GM19351 (cell line): ENCODE measurements around the gene CAVIN2.

Experiments used
- ATAC-seq: cut with Tn5 transposase; IDR thresholded peaks from one replicate; pipeline ENCODE4 v1.9.1; 2021; ENCODE audit warnings: mild to moderate bottlenecking, moderate library complexity; ENCODE audit not compliant: unreplicated experiment

Gene CAVIN2

GRCh38 chr2:191846515-191847476 is at the start of gene CAVIN2:
Gene CAVIN2 (minus strand): TSS chr2:191847088. CDS start chr2:191846925, 163 bp downstream.
- peak; percentile 71 for ATAC-seq

GRCh38 chr2:191895743-191896142 is 48.9 kb upstream of the CAVIN2 start:
- ATAC-seq, result no peak

GRCh38 chr2:191895195-191895594 is 48.3 kb upstream of the CAVIN2 start:
- no peak for ATAC-seq

- peak; percentile 51 for ATAC-seq
These were observed 47.8 kb upstream of the CAVIN2 start for GRCh38 chr2:191894681-191895147.

GRCh38 chr2:191892391-191892790 is 45.5 kb upstream of the CAVIN2 start:
- no peak for ATAC-seq

- ATAC-seq, result no peak
These were observed 44.8 kb upstream of the CAVIN2 start for GRCh38 chr2:191891656-191892055.

- no peak for ATAC-seq
These were observed 43.0 kb upstream of the CAVIN2 start for GRCh38 chr2:191889931-191890330.

- no peak for ATAC-seq
These were observed 41.7 kb upstream of the CAVIN2 start for GRCh38 chr2:191888400-191889166.

GRCh38 chr2:191885650-191886049 is 38.8 kb upstream of the CAVIN2 start:
- ATAC-seq, result no peak

GRCh38 chr2:191885098-191885497 is 38.2 kb upstream of the CAVIN2 start:
- ATAC-seq, result no peak

- ATAC-seq, result no peak
These were observed 35.3 kb upstream of the CAVIN2 start for GRCh38 chr2:191881982-191882816.

- ATAC-seq, result no peak
These were observed 31.8 kb upstream of the CAVIN2 start for GRCh38 chr2:191878548-191879279.

- no peak for ATAC-seq
These were observed 31.0 kb upstream of the CAVIN2 start for GRCh38 chr2:191877875-191878274.

- ATAC-seq, result no peak
These were observed 29.0 kb upstream of the CAVIN2 start for GRCh38 chr2:191875859-191876258.

GRCh38 chr2:191870744-191871143 is 23.9 kb upstream of the CAVIN2 start:
- no peak for ATAC-seq

- no peak for ATAC-seq
These were observed 22.9 kb upstream of the CAVIN2 start for GRCh38 chr2:191869781-191870180.

- ATAC-seq, result peak; percentile 81
These were observed 22.3 kb upstream of the CAVIN2 start for GRCh38 chr2:191869178-191869577.

- ATAC-seq, result no peak
These were observed 20.6 kb upstream of the CAVIN2 start for GRCh38 chr2:191867507-191867847.

GRCh38 chr2:191866675-191867506 is 20.0 kb upstream of the CAVIN2 start:
- ATAC-seq, result no peak
